Measurements from ENCODE around the gene HSPA12B.

Gene HSPA12B

GRCh38 chr20:3729378-3729777 is 3.1 kb upstream of the HSPA12B start:
- Histone ChIP-seq H3K27me3 (ENCODE audit: control insufficient read depth, low read length) (peaks cover 44% of the 10 kb centered on the region), H3K4me1 (ENCODE audit: control insufficient read depth, low read length) (no peaks in the 10 kb centered on the region)

GRCh38 chr20:3729811-3730540 is 2.5 kb upstream of the HSPA12B start:
- no peaks in the 10 kb centered on the region for H4K20me1 ChIP-seq (ENCODE audit: control insufficient read depth, insufficient read depth, low read depth, low read length)
- H3K36me3 ChIP-seq (ENCODE audit: control insufficient read depth, low read length), result no peaks in the 10 kb centered on the region
- H3K9me2 ChIP-seq (replicated peaks; ENCODE audit: control insufficient read depth, low read length), result no peaks in the 10 kb centered on the region
- H3K27ac ChIP-seq (ENCODE audit: low read depth, low read length), result no peak overlapping the region
- no peaks in the 10 kb centered on the region for H3K9me3 ChIP-seq (ENCODE audit: control insufficient read depth, insufficient read depth, low read length)
- H3K4me3 ChIP-seq (ENCODE audit: low read length), result no peak overlapping the region
- H3K27me3 ChIP-seq (ENCODE audit: control insufficient read depth, low read length), result peaks cover 42% of the 10 kb centered on the region
- TF ChIP-seq CTCF (IDR thresholded peaks at IDR 0.05; ENCODE audit: low read depth, low read length, poor library complexity, severe bottlenecking), result no peak
- TF ChIP-seq EZH2phosphoT487 (IDR thresholded peaks at IDR 0.05; ENCODE audit: borderline replicate concordance, low read length), result no peak
- H3K4me1 ChIP-seq (ENCODE audit: control insufficient read depth, low read length), result no peaks in the 10 kb centered on the region
- H3F3A ChIP-seq (ENCODE audit: control insufficient read depth, insufficient read depth), result no peaks in the 10 kb centered on the region
- H3K79me2 ChIP-seq (ENCODE audit: control insufficient read depth, low read length), result no peaks in the 10 kb centered on the region
- H3K4me2 ChIP-seq (ENCODE audit: low read length), result no peak overlapping the region

More at GRCh38 chr20:3729378-3729777, 3.1 kb upstream of the HSPA12B start:
- Histone ChIP-seq H3K27ac (ENCODE audit: low read depth, low read length) (no peak overlapping the region), H3K9me3 (ENCODE audit: control insufficient read depth, insufficient read depth, low read length) (no peaks in the 10 kb centered on the region), H3K79me2 (ENCODE audit: control insufficient read depth, low read length) (no peaks in the 10 kb centered on the region), H3F3A (ENCODE audit: control insufficient read depth, insufficient read depth) (no peaks in the 10 kb centered on the region), H3K4me2 (ENCODE audit: low read length) (no peak overlapping the region), H3K9me2 (replicated peaks; ENCODE audit: control insufficient read depth, low read length) (no peaks in the 10 kb centered on the region), H3K4me3 (ENCODE audit: low read length) (no peak overlapping the region), H3K36me3 (ENCODE audit: control insufficient read depth, low read length) (no peaks in the 10 kb centered on the region), H4K20me1 (ENCODE audit: control insufficient read depth, insufficient read depth, low read depth, low read length) (no peaks in the 10 kb centered on the region)
- TF ChIP-seq EZH2phosphoT487 (IDR thresholded peaks at IDR 0.05; ENCODE audit: borderline replicate concordance, low read length) (no peak), CTCF (IDR thresholded peaks at IDR 0.05; ENCODE audit: low read depth, low read length, poor library complexity, severe bottlenecking) (no peak)

GRCh38 chr20:3730803-3731672 is 1.4 kb upstream of the HSPA12B start:
- Histone ChIP-seq H3K4me2 (ENCODE audit: low read length) (no peak overlapping the region), H3K27me3 (ENCODE audit: control insufficient read depth, low read length) (peaks cover 41% of the 10 kb centered on the region), H3K4me3 (ENCODE audit: low read length) (no peak overlapping the region)

More at GRCh38 chr20:3730803-3731672, 1.4 kb upstream of the HSPA12B start:
- TF ChIP-seq CTCF (IDR thresholded peaks at IDR 0.05; ENCODE audit: low read depth, low read length, poor library complexity, severe bottlenecking), result no peak
- no peak for TF ChIP-seq EZH2phosphoT487 (IDR thresholded peaks at IDR 0.05; ENCODE audit: borderline replicate concordance, low read length)
- H3K9me3 ChIP-seq (ENCODE audit: control insufficient read depth, insufficient read depth, low read length), result no peaks in the 10 kb centered on the region
- H3K9me2 ChIP-seq (replicated peaks; ENCODE audit: control insufficient read depth, low read length), result no peaks in the 10 kb centered on the region
- no peaks in the 10 kb centered on the region for H4K20me1 ChIP-seq (ENCODE audit: control insufficient read depth, insufficient read depth, low read depth, low read length)
- no peaks in the 10 kb centered on the region for H3K79me2 ChIP-seq (ENCODE audit: control insufficient read depth, low read length)
- no peak overlapping the region for H3K27ac ChIP-seq (ENCODE audit: low read depth, low read length)
- no peaks in the 10 kb centered on the region for H3K4me1 ChIP-seq (ENCODE audit: control insufficient read depth, low read length)
- H3K36me3 ChIP-seq (ENCODE audit: control insufficient read depth, low read length), result no peaks in the 10 kb centered on the region
- no peaks in the 10 kb centered on the region for H3F3A ChIP-seq (ENCODE audit: control insufficient read depth, insufficient read depth)
